K562 (cell line): ENCODE data around the gene SEMA6B. TPM values are rescaled to one million over a fixed set of nuclear protein-coding genes. Genes with fewer than 3 reads are reported as not detected.

Experiments
- ATAC-seq: fragments of 200-7000 bp; cut with Tn5 transposase; 3 replicates; pipeline ENCODE4 v1.9.1; 2020; ENCODE audit warnings: moderate library complexity
- BruUV-seq: library from RNA; stranded (reverse); fragments of 400-500 nt; replicated peaks from 2 replicates; lab custom pipeline; 2021; lab: Mats Ljungman, UMichigan
- CTCF ChIA-PET: fragments of 300-600 bp; formaldehyde crosslinking; extraction: SDS; loops from one replicate; lab custom pipeline; 2021; ENCODE audit warnings: low intra/inter-chr PET ratio; lab: Yijun Ruan, JAX
- POLR2A ChIA-PET: fragments of 300-600, 350-650 bp; sonication (Branson Sonifier 250); formaldehyde crosslinking; extraction: SDS; loops from one replicate; lab custom pipeline; 2021; ENCODE audit warnings: antibody characterized with exemption, inconsistent platforms; lab: Yijun Ruan, JAX
- DNase-seq, 4 experiments: peaks; one replicate each; pipeline versions ENCODE4 v3.0.0 to v3.0.0-alpha.2; 2011 to 2018; ENCODE audit warnings: low spot score in 3 of 4, mixed read lengths in 3 of 4; ENCODE audit errors: extremely low read depth in 1 of 4
- FAIRE-seq: peaks from 2 replicates; lab custom pipeline; 2011; peaks lifted over from hg19 to GRCh38; lab: Jason Lieb, UNC
- H2AFZ ChIP-seq: 2 replicates; pipeline ENCODE4 v1.6.0; 2011; ENCODE audit warnings: low read depth, low read length, control low read depth, inconsistent platforms
- H3K27ac ChIP-seq: fragments of 200-600 bp; 3 replicates; pipeline ENCODE4 v1.8.0; 2011; ENCODE audit warnings: low read depth, mild to moderate bottlenecking, control low read depth, inconsistent platforms, low read length, moderate library complexity, mixed read lengths; ENCODE audit errors: extremely low read depth
- H3K27me3 ChIP-seq, 2 experiments: fragments of 300-600 bp in 1 of 2; 2 replicates in 1 of 2; 3 replicates in 1 of 2; pipeline versions ENCODE4 v1.6.0 to v1.8.0; 2011; ENCODE audit warnings: inconsistent platforms in 2 of 2, low read length in 2 of 2, mild to moderate bottlenecking in 1 of 2, mixed read lengths in 1 of 2, moderate library complexity in 1 of 2; ENCODE audit not compliant: control insufficient read depth in 2 of 2, insufficient read depth in 2 of 2
- H3K36me3 ChIP-seq: fragments of 300-600 bp; 3 replicates; pipeline ENCODE4 v1.8.0; 2011; ENCODE audit warnings: mild to moderate bottlenecking, low read length, inconsistent platforms; ENCODE audit not compliant: control insufficient read depth, insufficient read depth
- H3K4me1 ChIP-seq, 2 experiments: fragments of 200-600 bp in 1 of 2; replicated peaks in 1 of 2; 2 replicates in 1 of 2; 3 replicates in 1 of 2; pipeline versions ENCODE4 v1.5.1 to v1.8.0; 2011; ENCODE audit warnings: inconsistent platforms in 2 of 2, low read length in 2 of 2, mild to moderate bottlenecking in 1 of 2, mixed read lengths in 1 of 2, moderate library complexity in 1 of 2; ENCODE audit not compliant: control insufficient read depth in 2 of 2, insufficient read depth in 2 of 2
- H3K4me2 ChIP-seq: 2 replicates; pipeline ENCODE4 v1.6.1; 2011; ENCODE audit warnings: low read length, control low read depth, inconsistent platforms, mixed read lengths; ENCODE audit not compliant: insufficient read depth
- H3K4me3 ChIP-seq: fragments of 200-600 bp; sonication (generic), shearing (Covaris generic); 2 replicates; pipeline ENCODE4 v1.5.1; 2016; ENCODE audit warnings: control low read depth, inconsistent platforms
- H3K79me2 ChIP-seq: fragments of 200-600 bp; 3 replicates; pipeline ENCODE4 v1.8.0; 2011; ENCODE audit warnings: low read length, inconsistent platforms; ENCODE audit not compliant: control insufficient read depth, insufficient read depth
- H3K9ac ChIP-seq, 2 experiments: 2 replicates each; pipeline versions ENCODE4 v1.6.0 to v1.6.1; 2011; ENCODE audit warnings: low read depth in 2 of 2, low read length in 2 of 2, control low read depth in 1 of 2, inconsistent platforms in 1 of 2, mild to moderate bottlenecking in 1 of 2, mixed read lengths in 1 of 2; ENCODE audit not compliant: insufficient read depth in 1 of 2
- H3K9me1 ChIP-seq: one replicate; pipeline ENCODE4 v1.6.0; 2011; ENCODE audit warnings: inconsistent platforms, mild to moderate bottlenecking, low read length, moderate library complexity; ENCODE audit not compliant: control insufficient read depth, insufficient read depth
- H3K9me3 ChIP-seq: replicated peaks from 2 replicates; pipeline ENCODE4 v1.5.1; 2011; ENCODE audit warnings: low read depth, low read length, inconsistent platforms; ENCODE audit not compliant: control insufficient read depth, insufficient read depth
- H4K20me1 ChIP-seq: replicated peaks from 2 replicates; pipeline ENCODE4 v1.6.1; 2011; ENCODE audit warnings: low read length, inconsistent platforms, mixed read lengths; ENCODE audit not compliant: control insufficient read depth, insufficient read depth
- ETV1 ChIP-seq: fragments of 450-650 bp; conservative IDR thresholded peaks from 2 replicates; pipeline ENCODE4 v1.6.1; 2016; ENCODE audit warnings: missing genetic modification characterization, control low read depth, low read depth, missing compliant biosample characterization
- HEY1 ChIP-seq: fragments of 250-450 bp; sonication (Bioruptor Pico); IDR thresholded peaks from 2 replicates; pipeline ENCODE4 v1.5.0; 2020; ENCODE audit warnings: mild to moderate bottlenecking, moderate library complexity, borderline replicate concordance
- KLF13 ChIP-seq: fragments of 450-650 bp; IDR thresholded peaks from 2 replicates; pipeline ENCODE4 v1.6.1; 2016; ENCODE audit warnings: missing genetic modification characterization, low read depth, mild to moderate bottlenecking, missing compliant biosample characterization, moderate library complexity, borderline replicate concordance
- MCM7 ChIP-seq, 2 experiments: fragments of 450-650 bp; IDR thresholded peaks; 2 replicates each; pipeline ENCODE4 v1.6.1; 2016 to 2018
- MEF2D ChIP-seq: conservative IDR thresholded peaks from 2 replicates; pipeline ENCODE4 v1.6.1; 2016; ENCODE audit warnings: low read depth, missing genetic modification characterization, missing compliant biosample characterization
- NCOA1 ChIP-seq: fragments of 450-650 bp; IDR thresholded peaks from 2 replicates; pipeline ENCODE4 v1.6.1; 2016; ENCODE audit warnings: low read depth
- PTRF ChIP-seq: fragments of 450-650 bp; IDR thresholded peaks from 2 replicates; pipeline ENCODE4 v1.6.1; 2016; ENCODE audit warnings: mild to moderate bottlenecking, missing genetic modification characterization, missing compliant biosample characterization
- SMAD3 ChIP-seq: fragments of 450-650 bp; formaldehyde crosslinking; conservative IDR thresholded peaks from 2 replicates; pipeline ENCODE4 v1.4.0; 2020; ENCODE audit warnings: mild to moderate bottlenecking
- SMARCC2 ChIP-seq: fragments of 450-650 bp; IDR thresholded peaks from 2 replicates; pipeline ENCODE4 v1.6.1; 2017; ENCODE audit warnings: antibody characterized with exemption, moderate library complexity, mild to moderate bottlenecking, low read depth
- ZNF184 ChIP-seq: sonication (generic); formaldehyde crosslinking; IDR thresholded peaks from 2 replicates; pipeline ENCODE4 v1.5.0; 2020; ENCODE audit warnings: missing genetic modification reagents
- ZNF224 ChIP-seq: sonication (generic); formaldehyde crosslinking; IDR thresholded peaks from 2 replicates; pipeline ENCODE4 v1.8.0; 2022; ENCODE audit warnings: mild to moderate bottlenecking, missing genetic modification reagents
- ZNF274 ChIP-seq: IDR thresholded peaks from 2 replicates; pipeline ENCODE4 v1.6.1; 2011; ENCODE audit warnings: low read depth, mild to moderate bottlenecking, low read length, moderate library complexity, borderline replicate concordance
- ZNF717 ChIP-seq: fragments of 250-450 bp; sonication (Bioruptor Pico); IDR thresholded peaks from 2 replicates; pipeline ENCODE4 v1.5.0; 2021
- ZNF76 ChIP-seq: fragments of 250-450 bp; sonication (Bioruptor Pico); IDR thresholded peaks from 2 replicates; pipeline ENCODE4 v1.4.0; 2020; ENCODE audit warnings: mild to moderate bottlenecking, moderate library complexity, borderline replicate concordance
- WGBS: fragments of 100-300 bp; shearing (Covaris generic); methylation state at CpG from one replicate; pipeline ENCODE4 v1.1.6; 2016; ENCODE audit warnings: low coverage, mixed read lengths; ENCODE audit not compliant: insufficient coverage; ENCODE audit errors: missing lambda C conversion rate; 5-methylcytosine and 5-hydroxymethylcytosine counted together
- in situ Hi-C: fragments of 300-500 bp; cut with MboI; formaldehyde crosslinking; loops from 4 replicates; pipeline ENCODE4 v1.15.0; 2018; ENCODE audit warnings: inconsistent platforms, mixed read lengths
- intact Hi-C: fragments of 100-400 bp; cut with micrococcal nuclease; formaldehyde crosslinking; loops from 2 replicates; pipeline ENCODE4 v1.14.2; 2022
- polyA plus RNA-seq, 8 experiments: library from polyadenylated mRNA; depleted of rRNA in 4 of 8; stranded (reverse) in 5 of 8; unstranded in 3 of 8; fragments of >200 nt; fragmentation: Nextera tagmentation in 2 of 8; fragmentation: Illumina TruSeq in 1 of 8; extraction: Ambion mirVana in 2 of 8; extraction: Trizol in 1 of 8; gene quantifications; 2 replicates each; pipeline versions ENCODE4 v1.2.1 to v1.2.3, GENCODE V29; 2011 to 2014; ENCODE audit warnings: inconsistent platforms in 1 of 8, missing spikeins in 1 of 8
- total RNA-seq, 7 experiments: library from RNA; depleted of rRNA in 6 of 7; stranded (reverse); fragments of >200 nt in 6 of 7; fragmentation: Illumina TruSeq in 2 of 7; extraction: Trizol in 2 of 7; gene quantifications; 2 replicates each; pipeline versions ENCODE4 v1.2.1 to v1.2.3, GENCODE V29; 2011 to 2021; ENCODE audit warnings: low replicate concordance in 1 of 7
- TF ChIP-seq, protein P1 (sequence below): conservative IDR thresholded peaks from 2 replicates; pipeline ENCODE4 v1.6.1; 2011; ENCODE audit warnings: low read depth, mild to moderate bottlenecking, low read length; ENCODE audit not compliant: control insufficient read depth
- TF ChIP-seq, protein P2 (sequence below): fragments of 250-450 bp; sonication (Bioruptor Pico); IDR thresholded peaks from 2 replicates; pipeline ENCODE4 v1.4.0; 2020; ENCODE audit warnings: mild to moderate bottlenecking
- TF ChIP-seq, protein P3 (sequence below): fragments of 200-400 bp; formaldehyde crosslinking; IDR thresholded peaks from 2 replicates; pipeline ENCODE4 v1.6.1; 2017; ENCODE audit warnings: mild to moderate bottlenecking, low read depth, low read length, moderate library complexity
- TF ChIP-seq, protein P4 (sequence below): sonication (generic); formaldehyde crosslinking; IDR thresholded peaks from 2 replicates; pipeline ENCODE4 v1.5.0; 2020; ENCODE audit warnings: missing genetic modification reagents

SEMA6B gene
- total and polyA plus RNA-seq, 9 of the 15 experiments (the other 6 are each of a cell fraction or from before 2014, with no cell fraction given): 0.65 to 4.6 (median 2.5) TPM; not detected in 2

DNA sequence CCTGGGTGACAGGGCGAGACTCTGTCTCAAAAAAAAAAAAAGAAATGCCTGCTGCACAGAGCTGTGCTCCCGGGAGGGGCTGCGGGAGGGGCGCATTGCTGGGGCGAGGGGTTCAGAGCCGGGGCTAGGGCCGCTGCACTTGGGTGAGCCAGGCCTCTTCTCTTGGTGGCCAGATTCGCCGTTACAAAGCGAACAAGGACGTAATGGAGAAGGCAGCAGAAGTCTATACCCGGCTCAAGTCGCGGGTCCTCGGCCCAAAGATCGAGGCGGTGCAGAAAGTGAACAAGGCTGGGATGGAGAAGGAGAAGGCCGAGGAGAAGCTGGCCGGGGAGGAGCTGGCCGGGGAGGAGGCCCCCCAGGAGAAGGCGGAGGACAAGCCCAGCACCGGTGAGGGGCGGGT is 60.2 kb downstream of the SEMA6B start:
- FAIRE-seq: no peak
- H3K4me1 ChIP-seq: peaks cover 0 to 32% of the 10 kb centered on the region in 2 experiments; a peak in 1 of 5 replicates
- no peak overlapping the region for H3K4me2 ChIP-seq
- ChIA-PET POLR2A (no interaction called here), CTCF (no interaction called here)
- in situ Hi-C loops: no loop called here
- TF ChIP-seq HEY1 (CRISPR knock-in tag): no peak
- TF ChIP-seq MCM7 (IDR thresholded peaks at IDR 0.05): no peak
- no peak for TF ChIP-seq ZNF224 (CRISPR knock-in tag)
- no peak for TF ChIP-seq PTRF (tag)
- TF ChIP-seq ETV1 (tag): no peak
- TF ChIP-seq, protein P1, sequence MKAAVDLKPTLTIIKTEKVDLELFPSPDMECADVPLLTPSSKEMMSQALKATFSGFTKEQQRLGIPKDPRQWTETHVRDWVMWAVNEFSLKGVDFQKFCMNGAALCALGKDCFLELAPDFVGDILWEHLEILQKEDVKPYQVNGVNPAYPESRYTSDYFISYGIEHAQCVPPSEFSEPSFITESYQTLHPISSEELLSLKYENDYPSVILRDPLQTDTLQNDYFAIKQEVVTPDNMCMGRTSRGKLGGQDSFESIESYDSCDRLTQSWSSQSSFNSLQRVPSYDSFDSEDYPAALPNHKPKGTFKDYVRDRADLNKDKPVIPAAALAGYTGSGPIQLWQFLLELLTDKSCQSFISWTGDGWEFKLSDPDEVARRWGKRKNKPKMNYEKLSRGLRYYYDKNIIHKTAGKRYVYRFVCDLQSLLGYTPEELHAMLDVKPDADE: no peak
- no peak for TF ChIP-seq SMAD3 (CRISPR knock-in tag)
- no peak for TF ChIP-seq NCOA1
- TF ChIP-seq, protein P2, sequence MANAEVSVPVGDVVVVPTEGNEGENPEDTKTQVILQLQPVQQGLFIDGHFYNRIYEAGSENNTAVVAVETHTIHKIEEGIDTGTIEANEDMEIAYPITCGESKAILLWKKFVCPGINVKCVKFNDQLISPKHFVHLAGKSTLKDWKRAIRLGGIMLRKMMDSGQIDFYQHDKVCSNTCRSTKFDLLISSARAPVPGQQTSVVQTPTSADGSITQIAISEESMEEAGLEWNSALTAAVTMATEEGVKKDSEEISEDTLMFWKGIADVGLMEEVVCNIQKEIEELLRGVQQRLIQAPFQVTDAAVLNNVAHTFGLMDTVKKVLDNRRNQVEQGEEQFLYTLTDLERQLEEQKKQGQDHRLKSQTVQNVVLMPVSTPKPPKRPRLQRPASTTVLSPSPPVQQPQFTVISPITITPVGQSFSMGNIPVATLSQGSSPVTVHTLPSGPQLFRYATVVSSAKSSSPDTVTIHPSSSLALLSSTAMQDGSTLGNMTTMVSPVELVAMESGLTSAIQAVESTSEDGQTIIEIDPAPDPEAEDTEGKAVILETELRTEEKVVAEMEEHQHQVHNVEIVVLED (CRISPR knock-in tag): no peak
- no peak for TF ChIP-seq SMARCC2
- TF ChIP-seq, protein P3, sequence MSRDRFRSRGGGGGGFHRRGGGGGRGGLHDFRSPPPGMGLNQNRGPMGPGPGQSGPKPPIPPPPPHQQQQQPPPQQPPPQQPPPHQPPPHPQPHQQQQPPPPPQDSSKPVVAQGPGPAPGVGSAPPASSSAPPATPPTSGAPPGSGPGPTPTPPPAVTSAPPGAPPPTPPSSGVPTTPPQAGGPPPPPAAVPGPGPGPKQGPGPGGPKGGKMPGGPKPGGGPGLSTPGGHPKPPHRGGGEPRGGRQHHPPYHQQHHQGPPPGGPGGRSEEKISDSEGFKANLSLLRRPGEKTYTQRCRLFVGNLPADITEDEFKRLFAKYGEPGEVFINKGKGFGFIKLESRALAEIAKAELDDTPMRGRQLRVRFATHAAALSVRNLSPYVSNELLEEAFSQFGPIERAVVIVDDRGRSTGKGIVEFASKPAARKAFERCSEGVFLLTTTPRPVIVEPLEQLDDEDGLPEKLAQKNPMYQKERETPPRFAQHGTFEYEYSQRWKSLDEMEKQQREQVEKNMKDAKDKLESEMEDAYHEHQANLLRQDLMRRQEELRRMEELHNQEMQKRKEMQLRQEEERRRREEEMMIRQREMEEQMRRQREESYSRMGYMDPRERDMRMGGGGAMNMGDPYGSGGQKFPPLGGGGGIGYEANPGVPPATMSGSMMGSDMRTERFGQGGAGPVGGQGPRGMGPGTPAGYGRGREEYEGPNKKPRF: no peak
- TF ChIP-seq ZNF274: no peak
- no peak for TF ChIP-seq MEF2D (tag)
- TF ChIP-seq, protein P4, sequence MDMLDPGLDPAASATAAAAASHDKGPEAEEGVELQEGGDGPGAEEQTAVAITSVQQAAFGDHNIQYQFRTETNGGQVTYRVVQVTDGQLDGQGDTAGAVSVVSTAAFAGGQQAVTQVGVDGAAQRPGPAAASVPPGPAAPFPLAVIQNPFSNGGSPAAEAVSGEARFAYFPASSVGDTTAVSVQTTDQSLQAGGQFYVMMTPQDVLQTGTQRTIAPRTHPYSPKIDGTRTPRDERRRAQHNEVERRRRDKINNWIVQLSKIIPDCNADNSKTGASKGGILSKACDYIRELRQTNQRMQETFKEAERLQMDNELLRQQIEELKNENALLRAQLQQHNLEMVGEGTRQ (CRISPR knock-in tag): no peak
- TF ChIP-seq ZNF717: no peak
- TF ChIP-seq ZNF184 (CRISPR knock-in tag): no peak
- TF ChIP-seq KLF13 (tag): no peak
- TF ChIP-seq ZNF76 (CRISPR knock-in tag): no peak
- no peaks in the 10 kb centered on the region for H3K9me1 ChIP-seq
- WGBS: 93% methylated on average over 14 of the region's 23 CpGs
- no peaks in the 10 kb centered on the region for H3K79me2 ChIP-seq
- no peaks in the 10 kb centered on the region for H3K9me3 ChIP-seq
- no peaks in the 10 kb centered on the region for H4K20me1 ChIP-seq
- peaks cover 46% of the 10 kb centered on the region; the same call in 1 of the 3 replicates for H3K36me3 ChIP-seq
- H3K4me3 ChIP-seq: no peak overlapping the region
- intact Hi-C loops: no loop called here
- no peak overlapping the region for H3K9ac ChIP-seq
- no peaks in the 10 kb centered on the region for H3K27me3 ChIP-seq
- no peak for DNase-seq
- H2AFZ ChIP-seq: no peak overlapping the region
- no TSS peak for BruUV-seq
- no peak overlapping the region for H3K27ac ChIP-seq
- no peak for ATAC-seq
